ENCODE results near the gene EGLN1.
"Not testable (repeated sequence)": the region's sequence is repeated elsewhere in the genome, so short reads cannot be mapped to it uniquely, and the experiment has no call there.

The EGLN1 gene

DNA sequence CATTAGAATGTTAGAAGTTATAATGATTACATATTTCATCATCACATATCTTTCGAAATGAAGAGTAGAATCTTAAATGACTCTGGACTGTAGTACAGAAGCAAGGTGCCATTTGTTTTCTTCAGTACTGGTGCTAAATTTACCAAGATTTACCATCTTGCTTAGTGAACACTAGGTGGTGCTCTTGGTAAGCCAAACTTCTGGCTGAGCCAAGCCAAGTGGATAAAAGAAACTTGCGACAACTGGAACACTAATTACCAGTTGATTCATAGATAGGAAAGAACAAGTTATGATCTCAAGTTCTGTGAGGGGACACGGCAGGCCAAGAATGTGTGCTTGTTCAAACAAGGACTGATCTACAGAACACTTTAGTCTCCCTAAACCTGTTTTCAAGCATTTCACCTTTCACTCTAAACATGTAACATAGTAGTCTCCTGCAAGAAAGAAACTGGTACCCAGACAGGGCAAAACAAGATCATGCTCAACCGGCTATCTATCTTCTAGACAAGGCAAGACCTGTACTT lies 64.2 kb downstream of the EGLN1 start:
- DNase-seq (ENCODE audit: low spot score) = peak; percentile 65

- DNase-seq (ENCODE audit: low spot score) = no peak
Observed at GRCh38 chr1:231357187-231357772, 64.8 kb downstream of the EGLN1 start.

- no peak for DNase-seq (ENCODE audit: low spot score)
Observed at GRCh38 chr1:231355171-231355570, 66.9 kb downstream of the EGLN1 start.

- no peak for DNase-seq (ENCODE audit: low spot score)
Observed at GRCh38 chr1:231354330-231355020, 67.6 kb downstream of the EGLN1 start.

GRCh38 chr1:231353086-231353485 lies 69.0 kb downstream of the EGLN1 start:
- DNase-seq (ENCODE audit: low spot score) = no peak

- DNase-seq (ENCODE audit: low spot score) = no peak
Observed at GRCh38 chr1:231351816-231352215, 70.3 kb downstream of the EGLN1 start.

DNA sequence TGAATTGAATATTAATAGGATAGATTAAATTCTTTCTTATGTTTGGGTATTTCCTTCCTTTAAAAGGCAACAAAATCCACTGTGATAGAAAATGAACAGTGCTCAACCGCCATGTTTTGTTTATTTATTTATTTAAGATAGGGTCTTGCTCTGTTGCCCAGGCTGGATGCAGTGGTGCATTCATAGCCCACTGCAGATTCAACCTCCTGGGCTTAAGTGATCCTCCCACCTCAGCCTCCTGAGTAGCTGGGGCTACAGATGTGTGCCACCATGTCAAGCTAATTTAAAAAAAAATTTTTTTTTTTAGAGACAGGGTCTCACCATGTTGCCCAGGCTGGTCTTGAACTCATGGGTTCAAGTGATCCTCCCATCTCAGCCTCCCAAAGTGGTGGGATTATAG lies 73.2 kb downstream of the EGLN1 start:
- DNase-seq (ENCODE audit: low spot score) = not testable (repeated sequence)

GRCh38 chr1:231348442-231348841 lies 73.6 kb downstream of the EGLN1 start:
- no peak for DNase-seq (ENCODE audit: low spot score)

GRCh38 chr1:231347961-231348360 lies 74.1 kb downstream of the EGLN1 start:
- DNase-seq (ENCODE audit: low spot score) = no peak

DNA sequence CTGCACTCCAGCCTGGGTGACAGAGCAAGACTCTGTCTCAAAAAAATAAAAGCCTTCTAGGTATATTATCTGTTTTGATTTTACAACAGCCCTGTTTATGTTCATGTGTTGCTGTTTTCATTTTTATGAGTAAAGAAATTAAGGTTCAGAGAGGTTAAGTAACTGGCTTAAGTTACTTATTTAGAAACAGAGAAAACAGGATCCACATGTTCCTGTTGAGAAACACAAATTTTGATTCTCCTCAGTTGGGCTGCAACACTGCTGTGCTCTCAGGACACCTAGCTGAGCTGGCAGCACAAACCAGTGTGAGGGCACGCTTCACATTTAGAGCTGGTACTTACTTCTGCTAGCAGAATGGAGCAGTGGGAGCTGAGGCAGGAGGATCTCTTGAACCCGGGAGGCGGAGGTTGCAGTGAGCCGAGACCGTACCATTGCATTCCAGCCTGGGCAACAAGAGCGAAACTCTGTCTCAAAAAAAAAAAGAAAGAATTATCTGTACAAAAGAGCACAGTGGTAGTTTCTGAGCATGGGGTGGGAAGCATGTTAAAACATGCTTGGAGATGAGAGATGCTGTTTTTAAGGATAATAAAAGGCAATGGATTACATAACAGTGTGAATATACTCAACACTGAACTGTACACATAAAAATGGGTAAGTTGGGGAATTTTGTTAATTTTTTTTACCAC lies 81.6 kb downstream of the EGLN1 start:
- no peak for DNase-seq (ENCODE audit: low spot score)

GRCh38 chr1:231338270-231339128 lies 83.6 kb downstream of the EGLN1 start, which contains the start of gene SPRTN:
Gene SPRTN, plus strand, starts transcription at chr1:231338293. Its CDS starts 91 bp downstream, at chr1:231338384.
- DNase-seq (ENCODE audit: low spot score) = no peak

GRCh38 chr1:231337472-231338269 lies 84.4 kb downstream of the EGLN1 start, which contains the start of gene EXOC8:
Gene EXOC8, minus strand, starts transcription at chr1:231337852. Its CDS starts 107 bp downstream, at chr1:231337745.
- peak; percentile 100 for DNase-seq (ENCODE audit: low spot score)

GRCh38 chr1:231337043-231337471 lies 85.0 kb downstream of the EGLN1 start:
- DNase-seq (ENCODE audit: low spot score) = no peak

DNA sequence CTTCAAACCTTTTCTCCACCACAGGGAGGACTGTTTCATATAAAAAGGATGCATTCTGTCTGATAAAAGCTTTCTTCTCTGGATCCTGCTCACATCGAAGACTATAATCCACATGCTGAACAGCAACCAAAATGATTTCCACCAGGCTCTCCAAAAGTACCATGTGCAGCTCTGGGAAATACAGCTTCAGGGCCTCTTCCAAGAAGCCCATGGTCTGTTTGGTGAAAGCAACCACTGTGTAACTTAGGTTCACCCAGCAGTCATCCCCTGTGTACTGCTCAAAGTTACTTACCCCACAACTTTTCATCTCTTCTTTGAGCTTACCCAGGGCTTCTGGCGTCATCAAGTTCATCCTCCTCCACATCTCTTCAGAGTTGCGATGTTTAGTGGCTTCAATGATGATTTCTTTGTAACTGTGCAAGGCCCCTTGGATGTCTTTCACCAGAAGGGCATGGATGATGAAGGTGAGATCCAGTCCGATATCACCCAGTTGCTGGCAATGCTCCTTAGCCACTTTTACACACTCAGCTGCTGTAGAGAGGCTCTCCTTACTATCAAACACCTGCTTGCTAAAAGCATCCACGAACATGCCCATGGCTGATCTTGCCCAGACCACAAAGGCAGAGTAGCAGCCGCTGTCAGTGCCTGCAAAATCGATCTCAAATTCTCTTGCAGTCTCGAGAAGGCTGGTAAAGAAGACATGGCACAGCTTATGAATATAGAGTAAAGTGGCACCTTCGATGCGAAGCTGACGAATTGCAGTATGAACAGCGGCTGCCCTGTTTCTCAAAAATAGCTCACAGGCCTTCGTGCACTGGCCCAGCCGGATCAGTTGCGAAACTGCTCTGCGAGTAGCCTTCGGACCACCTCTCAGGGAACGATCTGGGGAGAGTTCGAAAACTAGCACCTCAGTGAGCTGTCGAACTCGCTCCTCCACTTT lies 86.2 kb downstream of the EGLN1 start:
- no peak for DNase-seq (ENCODE audit: low spot score)

- DNase-seq (ENCODE audit: low spot score) = no peak
Observed at GRCh38 chr1:231334952-231335351, 87.1 kb downstream of the EGLN1 start.

DNA sequence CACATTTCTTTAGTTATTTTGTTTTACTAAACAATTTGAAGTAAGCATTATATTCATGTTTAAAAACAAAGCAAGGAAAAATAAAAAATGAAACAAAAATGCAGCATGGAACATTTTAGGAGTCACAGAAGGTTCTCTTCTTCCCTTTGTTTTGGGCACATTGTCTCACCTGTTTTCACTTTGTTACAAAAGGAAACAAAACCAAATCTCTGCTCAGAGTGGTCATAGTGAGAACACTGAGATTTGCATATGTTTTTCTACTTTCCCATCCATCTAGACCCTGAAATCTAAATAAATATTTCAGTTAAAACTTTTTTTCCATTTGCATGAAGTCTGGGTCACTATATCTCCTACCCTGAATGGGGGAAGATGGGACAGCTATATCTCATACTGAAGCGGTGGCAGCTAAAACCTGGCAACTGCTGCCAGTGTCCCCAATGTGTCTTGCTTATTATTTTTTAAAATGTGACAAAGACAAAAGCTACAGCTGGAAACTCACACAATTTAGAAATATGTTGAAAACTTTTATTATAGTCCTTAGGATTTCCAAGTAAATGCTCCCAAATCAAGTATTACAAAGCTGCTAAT lies 87.9 kb downstream of the EGLN1 start:
- no peak for DNase-seq (ENCODE audit: low spot score)

- DNase-seq (ENCODE audit: low spot score) = no peak
Observed at GRCh38 chr1:231332761-231333160, 89.3 kb downstream of the EGLN1 start.

DNA sequence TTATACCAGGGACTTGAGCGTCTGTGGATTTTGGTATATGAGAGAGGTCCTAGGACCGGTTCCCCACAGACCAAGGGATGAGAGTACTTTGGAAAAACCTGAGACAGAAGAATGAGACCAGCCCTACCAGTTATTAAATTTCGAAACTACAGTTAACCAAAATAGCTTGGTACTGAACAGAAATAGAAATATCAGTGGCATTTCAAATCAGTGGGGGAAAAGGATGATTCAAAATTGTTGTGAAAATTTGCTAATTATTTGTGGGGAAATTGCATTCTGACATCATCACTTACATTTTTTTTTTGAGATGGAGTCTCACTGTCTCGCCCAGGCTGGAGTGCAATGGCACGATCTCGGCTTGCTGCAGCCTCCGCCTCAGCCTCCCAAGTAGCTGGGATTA lies 92.6 kb downstream of the EGLN1 start:
- DNase-seq (ENCODE audit: low spot score) = no peak

- no peak for DNase-seq (ENCODE audit: low spot score)
Observed at GRCh38 chr1:231327617-231328016, 94.5 kb downstream of the EGLN1 start.

DNA sequence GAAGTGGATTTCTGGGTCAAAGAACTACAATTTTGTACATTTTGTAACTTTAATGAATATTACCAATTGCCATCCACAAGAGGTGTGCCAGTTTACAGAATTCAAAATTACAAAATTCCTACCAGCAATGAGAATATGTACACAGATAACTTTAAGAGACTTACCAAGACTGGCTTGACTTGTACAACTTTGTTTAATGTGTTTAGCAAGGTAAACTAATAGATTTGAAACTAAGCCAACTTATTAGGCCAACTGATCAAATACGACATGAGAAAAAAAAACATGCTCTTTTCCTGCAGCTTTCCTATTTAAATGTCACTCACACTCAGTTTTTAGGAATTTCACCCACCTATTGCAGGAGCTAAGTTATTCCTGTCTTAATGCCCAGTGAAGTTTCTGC lies 95.8 kb downstream of the EGLN1 start:
- no peak for DNase-seq (ENCODE audit: low spot score)

Data from COLO829 (cell line).